ENCODE data around the gene ACSL5. TPM values are rescaled to one million over a fixed set of nuclear protein-coding genes. Genes with fewer than 3 reads are reported as not detected.

Gene ACSL5
- total RNA-seq, 1 experiment from 2014 or later, result not detected

- Histone ChIP-seq H3K14ac (ENCODE audit: insufficient read depth, low read length) (no peak overlapping the region), H4K91ac (ENCODE audit: insufficient read length, low read depth, low read length) (no peak overlapping the region), H2AFZ (ENCODE audit: low read length) (no peak overlapping the region), H3K18ac (ENCODE audit: insufficient read length, low read depth, low read length) (no peak overlapping the region), H3K79me1 (ENCODE audit: insufficient read depth, low read depth, low read length, poor library complexity, severe bottlenecking) (no peaks in the 10 kb centered on the region), H3K9me3 (ENCODE audit: control insufficient read depth, low read depth, low read length) (no peaks in the 10 kb centered on the region), H4K5ac (ENCODE audit: insufficient read length, low read depth, low read length) (no peak overlapping the region), H3K4ac (ENCODE audit: low read depth, low read length) (no peak overlapping the region), H2BK5ac (ENCODE audit: insufficient read length, low read length) (no peak overlapping the region), H3K27me3 (ENCODE audit: insufficient read depth, low read length) (no peaks in the 10 kb centered on the region), H3K9ac (ENCODE audit: extremely low read depth, insufficient read length, low read length) (no peak overlapping the region), H3K27ac (ENCODE audit: insufficient read length, low read depth, low read length) (no peak overlapping the region), H3K23ac (ENCODE audit: insufficient read length, low read depth, low read length) (no peak overlapping the region), H3K56ac (ENCODE audit: insufficient read length, low read depth, low read length) (no peak overlapping the region), H2BK15ac (ENCODE audit: low read depth, low read length) (no peak overlapping the region), H3K23me2 (ENCODE audit: insufficient read length, low read depth, low read length, poor library complexity, severe bottlenecking) (no peaks in the 10 kb centered on the region), H3K4me1 (ENCODE audit: insufficient read depth, low read length) (no peaks in the 10 kb centered on the region; the same call in 1 of the 2 replicates), H2AK5ac (ENCODE audit: insufficient read length, low read length) (no peak overlapping the region), H2BK12ac (ENCODE audit: insufficient read length, low read depth, low read length) (no peak overlapping the region), H3T11ph (ENCODE audit: low read length) (no peak overlapping the region), H2BK120ac (ENCODE audit: low read depth, low read length, poor library complexity, severe bottlenecking) (no peak overlapping the region), H3K4me2 (ENCODE audit: insufficient read depth, insufficient read length, low read length) (no peak overlapping the region), H3K79me2 (ENCODE audit: insufficient read depth, low read length) (no peaks in the 10 kb centered on the region), H2BK20ac (ENCODE audit: low read depth, low read length, poor library complexity, severe bottlenecking) (no peak overlapping the region), H4K8ac (replicated peaks; ENCODE audit: insufficient read length, low read depth, low read length) (no peak overlapping the region), H4K20me1 (ENCODE audit: control insufficient read depth, insufficient read depth, insufficient read length) (no peaks in the 10 kb centered on the region)
- WGBS (ENCODE audit: extremely low coverage, insufficient read length, low lambda C conversion rate), result no CpG with 5 or more reads among the region's 5 CpGs
- no peak for DNase-seq
- H3K36me3 Mint-ChIP-seq (ENCODE audit: insufficient read depth in 1 of 3, low read depth in 3 of 3), result no peaks in the 10 kb centered on the region
- H3K4me1 Mint-ChIP-seq, result peaks cover 3 to 11% of the 10 kb centered on the region in 2 experiments
- H3K4me3 Mint-ChIP-seq, result no peak overlapping the region
- no peaks in the 10 kb centered on the region for H3K9me3 Mint-ChIP-seq
- H3K27me3 Mint-ChIP-seq (ENCODE audit: low read depth), result peaks cover 22% of the 10 kb centered on the region
- no peak overlapping the region for H3K27ac Mint-ChIP-seq
- TF ChIP-seq CTCF (conservative IDR thresholded peaks at IDR 0.05), result no peak
Measured at GRCh38 chr10:112356686-112357085, 17.2 kb upstream of the ACSL5 start.

Data from H9 (cell line).